Panc1 (cell line): ENCODE data around the gene SLC39A2.

ENCODE experiments used
- CTCF ChIP-seq: fragments of 450-650 bp; IDR thresholded peaks from 2 replicates; pipeline ENCODE4 v1.5.1; 2017; ENCODE audit warnings: mild to moderate bottlenecking
- POLR2AphosphoS5 ChIP-seq: IDR thresholded peaks from 2 replicates; pipeline ENCODE4 v1.6.1; 2012; ENCODE audit warnings: mild to moderate bottlenecking, low read depth, low read length, moderate library complexity

GRCh38 chr14:20997564-20997963, 1.5 kb upstream of the SLC39A2 start:
- TF ChIP-seq CTCF (no peak), POLR2AphosphoS5 (no peak)
